Endometrium (tissue), 2 donors: ENCODE data around the gene TTYH3.

ENCODE experiments used
- FAIRE-seq: peaks from 2 replicates; lab custom pipeline; 2012; peaks lifted over from hg19 to GRCh38; lab: Jason Lieb, UNC
- donor health status: control.
- donor health status: control.

TTYH3 gene

DNA sequence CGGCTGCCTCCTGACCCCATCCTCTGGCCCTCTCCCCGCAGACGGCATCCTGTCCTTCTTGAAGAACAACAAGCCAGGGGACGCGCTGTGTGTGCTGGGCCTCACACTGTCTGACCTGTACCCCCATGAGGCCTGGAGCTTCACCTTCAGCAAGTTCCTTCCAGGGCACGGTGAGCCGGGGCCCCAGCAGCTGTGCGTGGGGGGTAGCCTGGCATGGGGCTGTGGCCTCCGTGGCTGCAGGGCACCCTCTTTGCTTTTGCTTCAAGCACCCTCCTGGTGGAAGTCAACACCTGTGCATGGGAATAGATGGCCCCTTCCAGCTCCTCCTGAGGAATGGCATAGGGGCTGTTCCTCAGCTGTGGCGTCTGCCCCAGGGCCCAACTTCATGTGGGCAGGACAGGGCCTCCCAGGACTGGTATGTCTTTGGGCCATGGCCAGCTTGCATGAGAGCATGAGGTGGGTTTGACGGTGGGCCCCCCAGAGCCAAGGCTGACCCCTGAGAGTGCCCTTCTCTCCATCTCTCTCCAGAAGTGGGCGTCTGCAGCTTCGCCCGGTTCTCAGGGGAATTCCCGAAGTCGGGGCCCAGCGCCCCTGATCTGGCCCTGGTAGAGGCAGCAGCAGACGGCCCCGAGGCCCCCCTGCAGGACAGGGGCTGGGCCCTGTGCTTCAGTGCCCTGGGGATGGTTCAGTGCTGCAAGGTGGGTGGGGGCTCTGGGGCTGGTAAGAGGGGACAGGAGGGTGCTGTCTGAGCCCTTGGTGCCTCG lies 76.9 kb downstream of the TTYH3 start:
- FAIRE-seq = no peak

DNA sequence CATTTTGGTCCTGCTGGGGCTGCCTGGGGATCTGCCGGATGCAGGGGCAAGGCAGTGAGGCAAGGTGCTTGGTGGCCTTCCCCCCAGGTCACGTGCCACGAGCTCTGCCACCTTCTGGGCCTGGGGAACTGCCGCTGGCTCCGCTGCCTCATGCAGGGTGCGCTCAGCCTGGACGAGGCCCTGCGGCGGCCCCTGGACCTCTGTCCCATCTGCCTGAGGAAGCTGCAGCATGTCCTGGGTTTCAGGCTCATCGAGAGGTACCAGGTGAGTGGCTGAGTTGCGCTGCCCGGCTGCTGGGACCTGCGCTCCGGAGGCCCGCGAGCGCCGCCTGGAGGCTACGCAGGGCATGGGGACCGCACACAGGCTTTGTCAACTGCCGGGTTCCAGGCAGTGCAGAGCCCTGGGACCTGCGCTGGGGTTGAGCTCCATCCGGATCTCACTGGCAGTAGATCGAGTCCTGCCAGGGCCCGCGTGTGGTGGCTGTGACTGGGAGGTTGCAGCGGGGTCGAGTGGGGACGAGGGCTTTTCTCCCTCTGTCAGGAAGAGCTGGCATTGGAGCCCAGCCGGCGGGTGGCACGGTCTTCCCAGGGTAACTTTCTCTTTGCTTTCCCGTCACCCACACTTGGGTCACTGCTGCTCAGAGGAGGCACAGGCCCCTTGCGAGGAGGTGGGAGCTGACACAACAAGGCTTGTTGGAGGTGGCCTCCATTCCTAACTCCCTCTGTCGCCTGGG lies 77.9 kb downstream of the TTYH3 start:
- FAIRE-seq = no peak

DNA sequence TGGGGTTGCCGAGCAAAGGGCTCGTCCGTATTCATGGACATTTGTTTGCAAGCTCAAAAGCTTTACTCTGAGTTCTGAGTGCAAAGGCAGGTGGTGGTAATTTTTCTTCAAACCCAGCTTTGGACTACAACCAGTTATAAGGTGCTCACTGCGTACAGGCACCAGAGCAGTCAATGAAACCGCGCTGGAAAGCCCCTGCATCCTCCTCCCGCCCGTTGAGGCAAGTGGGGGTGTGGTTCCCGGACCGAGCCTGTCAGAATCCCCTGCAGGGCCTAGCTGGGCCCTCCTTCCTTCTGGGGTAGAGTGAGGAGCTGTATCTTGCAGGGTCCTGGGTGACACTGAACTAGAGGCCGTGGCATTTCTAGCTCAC lies 78.5 kb downstream of the TTYH3 start:
- FAIRE-seq = no peak

DNA sequence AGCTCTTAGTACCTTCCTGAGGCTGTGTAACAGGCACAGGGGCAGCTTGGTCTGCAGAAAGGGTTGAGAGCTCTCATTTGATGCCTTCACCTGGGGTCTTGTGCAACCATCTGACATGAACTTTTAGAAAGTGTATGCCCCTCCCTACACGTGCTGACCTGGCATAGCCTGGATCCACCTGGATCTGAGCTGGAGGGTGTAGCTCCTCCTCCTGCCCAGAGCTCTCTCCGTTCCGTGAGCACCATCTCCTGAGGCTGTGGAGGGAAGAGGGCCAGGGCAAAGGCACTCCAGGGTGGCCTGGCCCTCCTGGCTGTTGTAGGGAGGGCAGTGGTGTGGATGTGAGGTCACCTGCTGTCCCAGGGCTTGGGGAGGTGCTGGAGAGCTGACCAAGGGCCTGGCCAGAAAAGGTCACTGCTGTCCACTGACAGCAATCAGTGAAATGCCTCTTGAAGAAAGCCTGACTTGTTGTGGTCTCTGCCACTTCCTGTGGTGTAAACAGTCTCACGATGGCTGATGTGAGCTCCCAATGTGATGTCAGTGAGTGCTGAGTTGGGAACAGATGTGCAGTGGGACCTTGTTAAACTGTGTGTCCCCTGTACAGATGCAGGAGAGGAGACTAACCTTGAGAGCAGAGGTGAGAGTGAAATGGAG lies 79.2 kb downstream of the TTYH3 start:
- no peak for FAIRE-seq

DNA sequence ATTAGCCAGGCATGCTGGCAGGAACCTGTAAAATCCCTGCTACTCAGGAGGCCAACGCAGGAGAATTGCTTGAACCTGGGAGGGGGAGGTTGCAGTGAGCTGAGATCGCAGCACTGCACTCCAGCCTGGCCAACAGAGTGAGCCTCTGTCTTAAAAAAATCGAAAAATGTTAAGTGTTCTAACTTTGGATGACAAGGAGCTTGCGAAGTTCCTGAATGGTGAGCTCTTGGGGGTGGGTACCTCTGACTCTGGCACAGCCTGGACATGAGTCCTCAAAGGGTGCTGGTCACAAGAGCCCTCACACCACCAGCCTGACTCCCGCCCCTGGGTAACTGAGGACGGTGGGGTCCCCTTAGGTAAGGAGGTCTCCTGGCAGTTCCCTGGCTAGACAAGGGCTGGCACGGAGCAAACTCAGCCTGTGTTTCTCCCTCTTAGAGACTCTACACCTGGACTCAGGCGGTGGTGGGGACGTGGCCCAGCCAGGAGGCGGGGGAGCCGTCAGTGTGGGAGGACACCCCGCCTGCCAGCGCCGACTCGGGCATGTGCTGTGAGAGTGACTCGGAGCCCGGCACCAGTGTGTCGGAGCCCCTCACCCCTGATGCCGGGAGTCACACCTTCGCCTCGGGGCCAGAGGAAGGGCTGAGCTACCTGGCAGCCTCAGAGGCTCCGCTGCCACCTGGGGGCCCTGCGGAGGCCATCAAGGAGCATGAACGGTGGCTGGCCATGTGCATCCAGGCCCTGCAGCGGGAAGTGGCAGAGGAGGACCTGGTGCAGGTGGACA lies 80.3 kb downstream of the TTYH3 start:
- FAIRE-seq = no peak

DNA sequence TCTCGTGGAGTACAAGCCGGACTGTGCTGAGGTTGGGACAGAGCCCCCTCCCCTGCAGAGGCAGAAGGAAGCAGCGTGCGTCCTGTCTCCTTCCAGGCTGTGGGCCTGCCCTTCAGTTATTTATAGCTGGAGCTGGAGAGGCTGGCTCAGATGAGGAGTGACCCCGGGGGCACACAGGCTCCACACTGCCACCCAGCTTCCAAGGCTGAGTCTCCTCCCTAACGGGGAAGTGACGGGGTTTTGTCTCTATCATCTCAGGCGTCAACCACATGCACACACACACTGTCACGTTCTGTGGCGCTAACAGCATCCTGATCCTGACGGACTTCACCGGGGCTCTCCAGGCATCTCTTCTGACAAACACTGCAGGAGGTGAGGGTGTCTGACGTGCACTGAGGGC lies 81.6 kb downstream of the TTYH3 start:
- no peak for FAIRE-seq

DNA sequence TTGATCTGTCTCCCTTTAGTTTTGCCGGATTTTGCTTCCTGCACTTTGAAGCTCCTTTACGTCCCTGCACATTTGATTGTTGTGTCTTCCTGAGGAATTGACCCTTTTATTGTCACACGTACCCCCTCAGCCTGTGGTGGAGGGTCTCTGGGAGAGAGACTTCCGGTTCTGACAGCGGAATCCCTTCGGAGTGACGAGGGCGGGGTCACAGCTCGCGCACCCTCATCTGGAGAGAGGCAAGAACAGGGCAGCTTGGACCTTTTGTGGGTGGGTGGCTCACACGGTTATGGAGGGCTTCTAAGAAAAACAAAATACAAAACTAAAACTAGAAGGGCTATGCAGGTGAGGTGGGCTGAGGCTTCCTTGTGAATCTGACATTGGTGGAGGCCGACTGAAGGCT lies 82.2 kb downstream of the TTYH3 start:
- no peak for FAIRE-seq
